Measurements from ENCODE around the gene SMIM44.

- TF ChIP-seq CTCF (IDR thresholded peaks at IDR 0.05) (no peak), EZH2 (IDR thresholded peaks at IDR 0.05; ENCODE audit: borderline replicate concordance, insufficient read depth, low read depth, low read length, poor library complexity, severe bottlenecking) (no peak)
Measured at GRCh38 chr19:3514930-3515329, 31.7 kb upstream of the SMIM44 start.

Data from B cell (primary cell).